MM.1S (cell line): Measurements from ENCODE around the gene PRM2.

Experiments
- DNase-seq: peaks from one replicate; pipeline ENCODE4 v3.0.0-alpha.2; 2015
- H2AFZ ChIP-seq: fragments of 300-600 bp; sonication (generic); 2 replicates; pipeline ENCODE4 v1.6.0; 2016; ENCODE audit warnings: antibody characterized with exemption, low read length
- H3F3A ChIP-seq: fragments of 300-600 bp; sonication (generic); 2 replicates; pipeline ENCODE4 v1.6.1; 2016; ENCODE audit warnings: mild to moderate bottlenecking, antibody characterized with exemption, low read length, moderate library complexity, mixed read lengths; ENCODE audit not compliant: insufficient read depth
- H3K27ac ChIP-seq: fragments of 300-600 bp; sonication (generic); 2 replicates; pipeline ENCODE4 v1.5.1; 2016; ENCODE audit warnings: mild to moderate bottlenecking, low read length
- H3K27me3 ChIP-seq: fragments of 300-600 bp; sonication (generic); replicated peaks from 2 replicates; pipeline ENCODE4 v1.6.0; 2016; ENCODE audit warnings: low read length; ENCODE audit not compliant: insufficient read depth
- H3K36me3 ChIP-seq: fragments of 300-600 bp; sonication (generic); replicated peaks from 2 replicates; pipeline ENCODE4 v1.6.1; 2016; ENCODE audit warnings: mild to moderate bottlenecking, low read length, mixed read lengths; ENCODE audit not compliant: insufficient read depth
- H3K4me1 ChIP-seq: fragments of 300-600 bp; sonication (generic); 2 replicates; pipeline ENCODE4 v1.6.1; 2016; ENCODE audit warnings: low read length, mixed read lengths
- H3K4me2 ChIP-seq: fragments of 300-600 bp; sonication (generic); 2 replicates; pipeline ENCODE4 v1.6.0; 2016; ENCODE audit warnings: low read depth, low read length
- H3K4me3 ChIP-seq: fragments of 300-600 bp; sonication (generic); 2 replicates; pipeline ENCODE4 v1.5.1; 2016; ENCODE audit warnings: low read length, mixed read lengths
- H3K79me2 ChIP-seq: fragments of 300-600 bp; sonication (generic); 2 replicates; pipeline ENCODE4 v1.6.1; 2016; ENCODE audit warnings: mixed run types, low read length, mixed read lengths
- H3K9ac ChIP-seq: fragments of 300-600 bp; sonication (generic); 2 replicates; pipeline ENCODE4 v1.6.1; 2016; ENCODE audit warnings: low read length, mixed read lengths
- H3K9me2 ChIP-seq: fragments of 300-600 bp; sonication (generic); replicated peaks from 2 replicates; pipeline ENCODE4 v1.6.1; 2016; ENCODE audit warnings: mild to moderate bottlenecking, low read length, mixed read lengths; ENCODE audit not compliant: insufficient read depth
- H3K9me3 ChIP-seq: fragments of 300-600 bp; sonication (generic); replicated peaks from 2 replicates; pipeline ENCODE4 v1.6.1; 2016; ENCODE audit warnings: mild to moderate bottlenecking, low read length, mixed read lengths; ENCODE audit not compliant: insufficient read depth
- H4K20me1 ChIP-seq: fragments of 300-600 bp; sonication (generic); 2 replicates; pipeline ENCODE4 v1.6.1; 2016; ENCODE audit warnings: mild to moderate bottlenecking, low read length, moderate library complexity, mixed read lengths; ENCODE audit not compliant: insufficient read depth
- CTCF ChIP-seq: fragments of 300-600 bp; sonication (generic); IDR thresholded peaks from 2 replicates; pipeline ENCODE4 v1.5.1; 2016; ENCODE audit warnings: antibody characterized with exemption, low read length, mixed read lengths
- EZH2 ChIP-seq: fragments of 300-600 bp; sonication (generic); optimal IDR thresholded peaks from 2 replicates; pipeline ENCODE3; 2017; ENCODE audit warnings: low read depth, mild to moderate bottlenecking, antibody characterized with exemption, low read length, mixed read lengths
- EZH2phosphoT487 ChIP-seq: fragments of 300-600 bp; sonication (generic); IDR thresholded peaks from 2 replicates; pipeline ENCODE4 v1.6.1; 2018; ENCODE audit warnings: antibody characterized with exemption, low read length

PRM2 gene

GRCh38 chr16:11239644-11240632 is 36.3 kb downstream of the PRM2 start:
- no peaks in the 10 kb centered on the region for H3K27me3 ChIP-seq
- H3F3A ChIP-seq: no peaks in the 10 kb centered on the region; the same call in 1 of the 2 replicates
- DNase-seq: no peak
- H3K9me3 ChIP-seq: no peaks in the 10 kb centered on the region
- H3K36me3 ChIP-seq: no peaks in the 10 kb centered on the region
- peak overlapping the region; percentile 67; the same call in 1 of the 2 replicates for H3K4me2 ChIP-seq
- H4K20me1 ChIP-seq: no peaks in the 10 kb centered on the region
- peak overlapping the region; percentile 19; the same call in 1 of the 2 replicates for H3K27ac ChIP-seq
- no peak overlapping the region for H3K4me3 ChIP-seq
- H3K9me2 ChIP-seq: no peaks in the 10 kb centered on the region
- H3K4me1 ChIP-seq: peaks cover 12% of the 10 kb centered on the region
- TF ChIP-seq EZH2phosphoT487 (no peak), EZH2 (no peak), CTCF (no peak)
- no peak overlapping the region; the same call in 1 of the 2 replicates for H3K9ac ChIP-seq
- H2AFZ ChIP-seq: peak overlapping the region; percentile 47; the same call in 1 of the 2 replicates
- no peaks in the 10 kb centered on the region for H3K79me2 ChIP-seq

- H3K4me1 ChIP-seq: peaks cover 12% of the 10 kb centered on the region
- H2AFZ ChIP-seq: no peak overlapping the region
Observed at GRCh38 chr16:11238272-11239202, 37.7 kb downstream of the PRM2 start.

More at GRCh38 chr16:11238272-11239202, 37.7 kb downstream of the PRM2 start:
- no peak overlapping the region for H3K4me3 ChIP-seq
- no peaks in the 10 kb centered on the region for H3K36me3 ChIP-seq
- H3K4me2 ChIP-seq: no peak overlapping the region
- no peaks in the 10 kb centered on the region for H3K27me3 ChIP-seq
- DNase-seq: no peak
- no peaks in the 10 kb centered on the region for H3K79me2 ChIP-seq
- no peaks in the 10 kb centered on the region for H3K9me3 ChIP-seq
- H3K9me2 ChIP-seq: no peaks in the 10 kb centered on the region
- no peaks in the 10 kb centered on the region for H4K20me1 ChIP-seq
- no peak overlapping the region for H3K27ac ChIP-seq
- no peak overlapping the region for H3K9ac ChIP-seq
- TF ChIP-seq EZH2phosphoT487 (no peak), EZH2 (no peak), CTCF (no peak)
- no peaks in the 10 kb centered on the region; the same call in 1 of the 2 replicates for H3F3A ChIP-seq
